ENCODE results near the gene FAM170A. TPM values are rescaled to one million over a fixed set of nuclear protein-coding genes. Genes with fewer than 3 reads are reported as not detected.

FAM170A gene, protein sequence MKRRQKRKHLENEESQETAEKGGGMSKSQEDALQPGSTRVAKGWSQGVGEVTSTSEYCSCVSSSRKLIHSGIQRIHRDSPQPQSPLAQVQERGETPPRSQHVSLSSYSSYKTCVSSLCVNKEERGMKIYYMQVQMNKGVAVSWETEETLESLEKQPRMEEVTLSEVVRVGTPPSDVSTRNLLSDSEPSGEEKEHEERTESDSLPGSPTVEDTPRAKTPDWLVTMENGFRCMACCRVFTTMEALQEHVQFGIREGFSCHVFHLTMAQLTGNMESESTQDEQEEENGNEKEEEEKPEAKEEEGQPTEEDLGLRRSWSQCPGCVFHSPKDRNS
- total RNA-seq (2014; rRNA removed; shearing (Covaris generic)): not detected in 2 replicates

- no peak for DNase-seq (ENCODE audit: low read depth)
These were observed at the start of gene FAM170A for GRCh38 chr5:119629339-119629738. FAM170A (plus strand) TSS chr5:119629558; CDS start chr5:119629769, 211 bp downstream.

DNA sequence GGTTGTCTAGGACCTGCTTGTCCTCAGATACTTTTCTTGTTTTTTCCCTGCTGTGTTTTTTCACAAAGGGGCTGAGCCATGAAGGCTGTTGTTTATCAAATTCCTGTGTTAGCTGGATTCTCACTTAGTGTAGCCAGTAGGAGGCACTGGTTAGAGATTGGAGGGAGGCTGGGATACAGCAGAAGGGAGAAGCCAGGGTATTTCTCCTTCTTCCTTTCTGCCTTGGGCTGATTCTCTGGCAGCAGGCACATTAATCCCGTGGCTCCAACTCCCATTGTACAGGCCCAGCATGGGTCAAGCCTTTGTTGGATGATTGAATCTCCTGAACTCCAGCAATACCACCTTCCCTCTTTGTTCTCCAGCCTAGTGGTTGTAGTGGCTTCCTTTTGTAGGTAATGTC lies 46.4 kb upstream of the FAM170A start:
- no peak for DNase-seq (ENCODE audit: low read depth)

- DNase-seq (ENCODE audit: low read depth): no peak
These were observed 45.7 kb upstream of the FAM170A start for GRCh38 chr5:119583684-119584083.

GRCh38 chr5:119596046-119596445 lies 33.3 kb upstream of the FAM170A start:
- DNase-seq (ENCODE audit: low read depth): no peak

GRCh38 chr5:119597728-119598298 lies 31.5 kb upstream of the FAM170A start:
- no peak for DNase-seq (ENCODE audit: low read depth)

DNA sequence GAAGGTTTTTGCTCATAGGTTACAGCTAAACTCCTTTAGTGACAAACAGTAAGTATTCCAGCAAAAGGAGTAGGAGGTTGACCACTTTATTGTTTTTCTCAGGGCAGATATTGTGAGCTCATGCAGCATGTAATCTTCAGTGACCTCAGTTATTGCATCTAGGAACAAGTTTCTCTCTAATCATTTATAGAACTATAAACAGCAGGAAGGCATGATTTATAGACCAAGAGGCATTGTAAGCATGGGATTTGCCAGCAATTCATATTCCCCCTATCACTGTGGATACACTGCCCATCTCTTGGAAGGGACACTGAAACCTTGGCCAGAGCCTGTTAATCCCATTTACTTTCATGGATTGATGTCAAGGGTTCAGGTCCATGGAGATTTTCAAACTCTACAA lies 15.4 kb upstream of the FAM170A start:
- no peak for DNase-seq (ENCODE audit: low read depth)

DNA sequence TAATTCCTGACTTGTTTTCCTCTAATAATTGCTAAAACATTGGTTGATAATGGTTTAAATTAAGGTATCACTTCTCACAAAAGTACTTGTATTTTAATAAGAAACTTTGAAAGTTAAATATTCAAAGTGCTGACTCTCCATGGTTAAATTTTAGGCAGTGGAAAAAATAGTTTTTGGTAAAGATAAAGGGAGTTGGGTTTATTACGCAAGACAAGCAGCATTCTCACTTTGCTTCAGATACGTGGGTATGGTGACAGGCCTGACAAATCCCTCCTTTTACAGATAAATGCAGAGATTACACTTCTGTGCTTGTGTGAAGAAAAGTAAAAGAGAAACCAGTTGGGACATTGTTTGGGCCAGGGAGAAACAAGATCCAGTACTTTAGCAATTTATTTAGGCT lies 14.5 kb upstream of the FAM170A start:
- DNase-seq (ENCODE audit: low read depth): no peak

DNA sequence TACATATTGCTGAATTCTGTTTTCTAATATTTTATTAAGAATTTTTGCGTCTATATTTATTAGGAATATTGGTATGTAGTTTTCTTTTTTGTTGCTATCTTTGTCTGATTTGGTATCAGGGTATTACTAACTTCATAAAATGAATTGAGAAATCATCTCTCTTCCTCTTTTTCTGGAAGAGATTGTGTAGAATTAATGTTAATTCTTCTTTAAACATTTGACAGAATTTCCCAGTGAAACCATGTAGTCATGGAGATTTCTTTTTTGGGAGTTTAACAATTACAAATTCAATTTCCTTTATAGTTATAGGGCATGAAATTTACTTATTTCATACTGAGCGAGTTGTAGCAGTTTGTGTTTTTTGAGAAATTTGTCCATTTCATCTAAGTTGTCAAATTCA lies 3.3 kb upstream of the FAM170A start:
- no peak for DNase-seq (ENCODE audit: low read depth)

GRCh38 chr5:119630752-119631440 lies 1.5 kb downstream of the FAM170A start:
- DNase-seq (ENCODE audit: low read depth): no peak

- DNase-seq (ENCODE audit: low read depth): no peak
These were observed 2.3 kb downstream of the FAM170A start for GRCh38 chr5:119631660-119632059.

DNA sequence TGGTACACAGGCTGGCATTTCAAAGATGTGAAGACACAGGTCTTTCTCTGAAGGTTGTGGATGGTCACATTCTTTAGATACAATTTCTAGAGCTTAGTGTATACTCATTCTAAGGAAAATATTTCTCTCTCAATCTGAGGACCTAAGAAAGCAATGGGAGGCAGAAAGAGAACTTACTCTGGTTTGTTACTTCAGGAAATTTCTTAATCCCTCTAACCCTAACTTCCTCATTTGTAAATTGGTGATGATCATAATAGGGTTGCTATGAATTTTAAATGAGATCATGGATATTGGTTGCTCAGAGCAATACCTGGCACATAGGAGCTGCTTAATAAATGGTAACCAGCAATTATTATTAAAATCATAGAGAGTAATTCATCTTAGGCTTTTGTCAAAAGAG lies 22.1 kb downstream of the FAM170A start:
- DNase-seq (ENCODE audit: low read depth): no peak

- no peak for DNase-seq (ENCODE audit: low read depth)
These were observed 25.7 kb downstream of the FAM170A start for GRCh38 chr5:119655061-119655460.

DNA sequence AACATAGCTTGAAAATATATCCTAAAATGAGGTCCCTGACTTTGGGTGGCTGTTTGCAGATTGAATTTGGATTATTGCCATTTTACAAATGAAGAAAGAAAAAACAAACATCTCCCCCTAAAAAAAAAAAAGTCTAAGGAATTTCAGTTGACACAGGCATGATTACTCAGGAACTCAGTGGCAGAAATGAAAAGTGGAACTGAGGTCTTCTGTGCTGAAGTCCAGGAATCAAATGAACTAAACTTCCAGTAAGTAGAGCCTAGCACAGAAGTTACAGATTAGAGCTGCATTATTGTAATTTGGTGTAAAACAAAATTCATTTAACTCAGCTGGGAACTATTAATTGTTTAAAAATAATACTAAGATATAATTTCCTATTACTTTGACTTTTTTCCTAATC lies 26.7 kb downstream of the FAM170A start:
- DNase-seq (ENCODE audit: low read depth): no peak

DNA sequence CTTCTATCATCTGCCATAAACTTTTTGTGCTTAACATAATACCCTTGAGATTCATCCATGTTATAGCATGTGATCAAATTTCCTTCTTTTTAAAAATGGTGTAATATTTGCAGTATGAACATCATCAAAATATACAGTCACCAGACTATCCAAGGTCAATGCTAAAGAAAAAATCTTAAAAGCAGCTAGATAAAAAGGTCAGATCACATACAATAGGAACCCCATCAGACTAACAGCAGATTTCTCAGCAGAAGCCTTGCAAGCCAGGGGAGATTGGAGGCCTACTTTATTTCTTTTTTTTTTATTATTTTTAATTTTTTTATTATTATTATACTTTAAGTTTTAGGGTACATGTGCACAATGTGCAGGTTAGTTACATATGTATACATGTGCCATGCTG lies 37.2 kb downstream of the FAM170A start:
- no peak for DNase-seq (ENCODE audit: low read depth)

DNA sequence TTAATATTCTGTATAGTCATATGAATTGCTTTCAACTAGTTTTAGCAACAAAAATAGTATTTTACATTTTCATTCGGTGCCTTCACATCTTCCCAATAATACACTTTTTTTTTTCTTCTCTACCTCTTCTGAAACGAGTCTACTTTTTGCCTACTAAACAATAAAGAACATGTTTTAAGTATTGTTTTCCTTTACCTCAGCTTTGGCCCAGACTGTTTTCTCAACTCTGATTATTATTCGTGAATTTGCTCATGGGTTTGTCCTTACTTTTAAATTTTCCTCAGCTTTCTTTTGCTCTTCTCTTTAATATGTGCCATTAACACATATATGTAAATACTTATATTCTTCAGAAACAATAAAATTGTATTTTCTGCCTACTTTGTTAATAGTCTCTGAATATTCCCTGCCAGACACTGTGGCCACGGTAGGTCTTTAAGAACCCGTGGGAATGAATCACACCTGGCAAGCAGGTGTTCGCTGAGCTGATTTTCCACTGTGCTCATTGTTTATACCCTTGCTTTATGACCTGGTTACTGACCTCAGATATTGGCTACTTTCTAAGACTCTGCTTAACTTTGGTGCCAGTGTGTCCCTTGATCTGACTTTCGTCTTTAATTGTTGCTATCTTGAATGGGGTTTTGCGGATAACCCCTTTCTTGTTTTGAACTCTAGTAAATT lies 49.1 kb downstream of the FAM170A start:
- no peak for DNase-seq (ENCODE audit: low read depth)

- no peak for DNase-seq (ENCODE audit: low read depth)
These were observed 50.7 kb downstream of the FAM170A start for GRCh38 chr5:119680080-119680479.

- DNase-seq (ENCODE audit: low read depth): no peak
These were observed 52.4 kb downstream of the FAM170A start for GRCh38 chr5:119681734-119682133.

GRCh38 chr5:119682372-119682771 lies 53.0 kb downstream of the FAM170A start:
- DNase-seq (ENCODE audit: low read depth): no peak
